CD4-positive, alpha-beta T cell treated with Interleukin-17A for 4 hours (primary cell): ENCODE data around the gene MNAT1.
"Not testable (repeated sequence)": the region's sequence is repeated elsewhere in the genome, so short reads cannot be mapped to it uniquely, and the experiment has no call there.

Experiments
- DNase-seq: peaks from one replicate; pipeline ENCODE4 v3.0.0-alpha.2; 2020; ENCODE audit warnings: mixed read lengths

The MNAT1 gene

GRCh38 chr14:60734465-60735242 lies at the start of gene MNAT1:
TSS of gene MNAT1 (plus strand) at chr14:60734761. CDS start at chr14:60734863, 102 bp downstream.
- DNase-seq, result peak; percentile 75

GRCh38 chr14:60686865-60687264 lies 47.7 kb upstream of the MNAT1 start:
- DNase-seq, result no peak

GRCh38 chr14:60691383-60692113 lies 43.0 kb upstream of the MNAT1 start:
- DNase-seq, result no peak

- no peak for DNase-seq
Measured at GRCh38 chr14:60695327-60695726, 39.2 kb upstream of the MNAT1 start.

GRCh38 chr14:60700598-60700997 lies 34.0 kb upstream of the MNAT1 start:
- DNase-seq, result no peak

- DNase-seq, result no peak
Measured at GRCh38 chr14:60705100-60705499, 29.5 kb upstream of the MNAT1 start.

DNA sequence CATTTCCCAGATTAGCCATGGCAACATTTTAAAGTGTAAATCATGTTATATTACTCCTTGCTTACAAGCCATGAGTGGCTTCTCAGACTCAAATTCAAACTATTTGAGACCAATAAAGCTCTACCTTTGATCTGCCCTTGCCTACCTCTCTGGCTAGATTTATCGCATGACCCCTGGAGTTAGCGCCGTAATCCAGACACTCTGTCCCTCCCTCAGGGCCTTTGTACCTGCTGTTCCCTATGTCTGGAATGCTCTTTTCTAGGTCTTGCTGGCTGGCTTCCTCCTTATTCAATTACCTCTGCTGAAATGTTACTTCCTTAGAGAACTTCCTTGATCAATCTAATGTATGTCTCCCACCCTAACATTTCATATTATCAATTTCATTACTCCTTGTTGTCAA lies 26.7 kb upstream of the MNAT1 start:
- no peak for DNase-seq

DNA sequence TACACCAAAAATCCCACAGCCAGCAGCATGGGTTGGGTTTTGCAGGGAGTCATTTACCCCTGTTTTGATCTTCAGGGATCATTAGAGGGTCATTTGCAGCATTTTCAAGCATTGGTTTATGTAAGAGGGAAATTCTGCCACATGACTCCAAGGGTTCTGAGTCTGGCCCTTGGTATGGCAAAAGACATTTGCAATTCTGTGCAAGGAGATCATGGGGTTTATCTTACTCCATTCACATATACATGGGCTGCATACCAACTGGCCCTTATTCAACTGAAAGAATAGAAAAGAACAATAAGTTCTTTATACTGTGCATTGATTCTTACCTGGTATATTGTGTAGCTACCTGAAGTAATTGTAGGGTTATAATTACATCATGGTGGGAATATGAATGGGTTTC lies 24.1 kb upstream of the MNAT1 start:
- DNase-seq, result no peak

DNA sequence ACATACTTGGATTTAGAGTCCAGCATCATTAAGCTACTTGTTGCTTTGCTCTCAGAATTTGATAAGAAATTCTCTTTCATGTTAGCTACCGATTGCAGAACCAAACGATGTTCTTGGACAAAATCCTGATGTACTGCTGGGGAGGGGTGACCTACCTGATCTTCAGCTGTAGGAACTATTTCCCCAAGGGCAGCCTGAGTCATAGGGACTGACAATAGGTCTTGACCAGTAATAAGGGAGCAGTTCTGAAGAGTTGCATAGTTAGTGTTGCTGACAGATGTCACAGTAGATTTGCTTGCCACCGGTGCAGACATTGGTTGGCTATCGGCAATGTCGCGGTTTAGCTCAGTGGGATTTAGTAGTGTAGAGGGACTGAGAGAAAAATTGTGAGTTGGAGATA lies 21.0 kb upstream of the MNAT1 start:
- no peak for DNase-seq

GRCh38 chr14:60720391-60720790 lies 14.2 kb upstream of the MNAT1 start:
- DNase-seq, result no peak

DNA sequence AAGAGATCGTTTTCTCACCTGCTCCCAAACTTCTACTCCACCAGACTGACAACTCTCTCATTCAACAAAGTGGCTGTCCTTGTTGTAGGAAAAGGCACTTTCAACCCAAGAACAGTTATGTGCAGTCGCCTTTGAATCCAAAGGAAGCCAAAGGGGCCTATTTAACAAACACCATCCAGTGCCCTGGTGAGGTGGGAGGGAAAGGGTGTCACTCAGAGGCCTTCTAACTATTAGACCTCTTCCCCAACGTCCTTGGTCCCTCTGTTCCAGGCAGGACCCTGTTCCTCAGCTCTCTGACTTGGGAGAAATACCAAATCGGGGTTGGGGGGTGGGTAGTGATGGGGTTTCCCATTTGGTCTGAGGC lies 13.6 kb upstream of the MNAT1 start:
- no peak for DNase-seq

DNA sequence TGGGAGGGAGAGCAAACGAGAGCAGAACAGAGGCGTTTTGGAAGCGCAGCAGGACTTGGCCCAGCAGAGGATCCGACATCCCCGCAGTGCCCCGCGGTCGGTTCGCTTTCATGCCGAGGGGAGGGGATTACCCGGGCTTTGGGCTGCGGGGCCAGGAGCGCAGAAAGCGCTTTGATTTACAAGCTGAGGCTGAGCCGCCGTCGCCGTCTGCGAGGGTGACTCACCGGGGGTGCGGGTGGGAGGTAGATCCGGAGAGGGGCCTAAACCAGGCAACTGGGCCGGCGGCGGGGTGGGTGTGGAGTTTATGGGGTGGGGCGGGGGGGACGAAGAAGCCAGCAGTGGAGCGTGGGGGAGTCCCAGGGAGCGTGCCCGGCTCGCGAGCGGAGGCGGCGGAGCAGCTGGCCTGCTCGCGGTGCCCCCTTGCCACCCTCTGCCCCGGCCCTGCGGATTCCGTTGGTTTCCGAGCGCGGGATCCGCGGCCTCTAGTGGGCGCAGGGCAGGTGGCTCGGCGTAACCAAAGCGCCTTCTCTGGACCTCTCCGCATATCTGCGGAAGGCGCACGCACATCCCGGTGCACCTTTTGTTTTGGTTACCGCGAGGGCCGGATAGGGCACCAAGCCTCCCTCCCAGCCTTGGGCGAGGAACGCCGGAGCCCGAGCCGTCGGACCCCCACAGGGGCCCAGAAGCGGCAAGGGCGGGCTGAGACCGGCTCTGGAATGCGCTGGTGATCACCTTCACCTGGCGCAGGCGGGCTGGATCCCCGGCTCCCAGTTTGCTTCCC lies 13.0 kb upstream of the MNAT1 start:
- DNase-seq, result peak; percentile 61

- no peak for DNase-seq
Measured at GRCh38 chr14:60722107-60722356, 12.5 kb upstream of the MNAT1 start.

- DNase-seq, result peak; percentile 16
Measured at GRCh38 chr14:60722357-60723115, 12.0 kb upstream of the MNAT1 start.

GRCh38 chr14:60723116-60723906 lies 11.2 kb upstream of the MNAT1 start:
- peak; percentile 21 for DNase-seq

DNA sequence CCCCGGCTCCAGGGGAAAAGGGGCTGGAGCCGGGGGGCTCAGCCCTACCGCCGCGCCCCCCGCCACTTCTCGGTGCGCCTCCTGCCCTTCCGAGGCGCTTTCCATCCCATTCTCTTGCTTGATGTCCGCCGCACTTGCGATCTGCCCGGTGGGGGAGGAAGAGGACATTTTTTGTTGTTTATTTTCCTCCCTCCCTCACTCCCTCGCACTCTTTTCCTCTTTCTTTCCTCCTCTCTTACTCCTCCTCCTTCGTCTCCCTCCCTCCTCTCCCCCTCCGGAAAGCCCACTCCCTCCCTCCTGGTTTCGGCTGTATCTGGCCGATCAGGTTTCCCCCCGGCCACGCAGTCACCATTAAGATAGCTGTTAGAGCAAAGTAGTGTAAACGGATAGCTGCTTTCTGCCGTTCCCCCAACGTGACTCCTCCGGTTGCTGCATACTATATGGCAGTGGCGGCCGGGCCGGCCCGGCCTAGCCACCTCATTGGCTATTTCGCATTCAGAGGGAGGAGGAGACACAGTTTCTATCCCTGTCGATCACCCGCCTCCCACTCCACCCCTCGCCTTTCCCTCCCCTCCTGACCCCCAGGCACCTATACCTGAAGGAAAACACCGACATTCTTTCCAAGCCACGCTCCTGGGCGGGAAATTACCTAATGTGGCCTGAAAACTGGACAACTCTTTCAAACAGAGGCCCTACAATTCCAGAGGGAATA lies 10.5 kb upstream of the MNAT1 start, which contains the start of gene SIX4:
Gene SIX4 (minus strand): TSS at position 445 of the 712 bp plus-strand sequence. CDS start 277 bp downstream, at position 168.
- no peak for DNase-seq

DNA sequence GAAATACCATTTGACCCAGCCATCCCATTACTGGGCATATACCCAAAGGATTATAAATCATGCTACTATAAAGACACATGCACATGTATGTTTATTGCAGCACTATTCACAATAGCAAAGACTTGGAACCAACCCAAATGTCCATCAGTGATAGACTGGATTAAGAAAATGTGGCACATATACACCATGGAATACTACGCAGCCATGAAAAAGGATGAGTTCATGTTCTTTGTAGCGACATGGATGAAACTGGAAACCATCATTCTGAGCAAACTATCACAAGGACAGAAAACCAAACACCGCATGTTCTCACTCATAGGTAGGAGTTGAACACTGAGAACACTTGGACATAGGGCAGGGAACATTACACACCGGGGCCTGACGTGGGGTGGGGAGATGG lies 3.3 kb upstream of the MNAT1 start:
- not testable (repeated sequence) for DNase-seq

- DNase-seq, result no peak
Measured at GRCh38 chr14:60732840-60733483, 1.6 kb upstream of the MNAT1 start.

- DNase-seq, result no peak
Measured at GRCh38 chr14:60735416-60735815, 855 bp downstream of the MNAT1 start.

- DNase-seq, result no peak
Measured at GRCh38 chr14:60736494-60736893, 1.9 kb downstream of the MNAT1 start.
